Fibroblast of lung (primary cell): Measurements from ENCODE around the gene APOBEC3F.

ENCODE experiments used
- CTCF ChIP-seq, 2 donors: IDR thresholded peaks in 1 of 2; conservative IDR thresholded peaks in 1 of 2; 1 replicate in 1 of 2; 2 replicates in 1 of 2; pipeline ENCODE4 v1.5.1; 2011 to 2012; ENCODE audit warnings: low read length in 2 of 2, control low read depth in 1 of 2, inconsistent platforms in 1 of 2, low read depth in 1 of 2, mild to moderate bottlenecking in 1 of 2
- EZH2 ChIP-seq: IDR thresholded peaks from 2 replicates; pipeline ENCODE4 v1.5.1; 2012; ENCODE audit warnings: low read length, control low read depth, mild to moderate bottlenecking; ENCODE audit errors: missing control alignments

- TF ChIP-seq EZH2 (no peak), CTCF (conservative IDR thresholded peaks at IDR 0.05 in 1 of 2, IDR thresholded peaks at IDR 0.05 in 1 of 2; ENCODE audit: low read depth in 1 of 2, low read length in 2 of 2) (no peak)
Measured at GRCh38 chr22:39081016-39081415, 40.4 kb downstream of the APOBEC3F start.
